ENCODE data around the gene NXPH3.

NXPH3 gene

GRCh38 chr17:49602783-49603182, 27.1 kb downstream of the NXPH3 start:
- no peak for TF ChIP-seq CTCF (IDR thresholded peaks at IDR 0.05; ENCODE audit: control extremely low read depth, extremely low read depth, low read depth, missing control alignments)
- no peak for DNase-seq (ENCODE audit: extremely low spot score)
- POLR2A ChIA-PET, result no interaction called here
- CTCF ChIA-PET, result interaction anchor here (0.8 to 2.6 kb wide), 8 partner anchors 10 to 99 kb away, joined by 3 to 10 read pairs (median 3); partner anchors contain the start of gene NXPH3

- CTCF ChIA-PET, result interaction anchor here (0.8 to 2.6 kb wide), 8 partner anchors 10 to 99 kb away, joined by 3 to 10 read pairs (median 3); partner anchors contain the start of gene NXPH3
- no peak for TF ChIP-seq CTCF (IDR thresholded peaks at IDR 0.05; ENCODE audit: control extremely low read depth, extremely low read depth, low read depth, missing control alignments)
- DNase-seq (ENCODE audit: extremely low spot score), result no peak
- POLR2A ChIA-PET, result no interaction called here
These were observed 27.6 kb downstream of the NXPH3 start for GRCh38 chr17:49603238-49603637.

GRCh38 chr17:49603720-49604119, 28.0 kb downstream of the NXPH3 start:
- POLR2A ChIA-PET, result no interaction called here
- CTCF ChIA-PET, result interaction anchor here (1.0 to 1.6 kb wide), 5 partner anchors 9 to 59 kb away, joined by 3 to 5 read pairs (median 3); partner anchors contain the start of gene NXPH3
- no peak for TF ChIP-seq CTCF (IDR thresholded peaks at IDR 0.05; ENCODE audit: control extremely low read depth, extremely low read depth, low read depth, missing control alignments)
- no peak for DNase-seq (ENCODE audit: extremely low spot score)

GRCh38 chr17:49604314-49604869, 28.7 kb downstream of the NXPH3 start:
- no peak for DNase-seq (ENCODE audit: extremely low spot score)
- ChIA-PET POLR2A (no interaction called here), CTCF (interaction anchor here (1.4 to 1.6 kb wide), 2 partner anchors 8 to 58 kb away, joined by 3 read pairs; no protein-coding TSS in a partner anchor)
- no peak for TF ChIP-seq CTCF (IDR thresholded peaks at IDR 0.05; ENCODE audit: control extremely low read depth, extremely low read depth, low read depth, missing control alignments)

- DNase-seq (ENCODE audit: extremely low spot score), result no peak
These were observed 35.4 kb downstream of the NXPH3 start for GRCh38 chr17:49610883-49611584.

GRCh38 chr17:49612726-49613125, 37.1 kb downstream of the NXPH3 start:
- POLR2A ChIA-PET, result no interaction called here

More at GRCh38 chr17:49610883-49611584, 35.4 kb downstream of the NXPH3 start:
- ChIA-PET POLR2A (no interaction called here), CTCF (interaction anchor here (0.8 to 1.4 kb wide), 3 partner anchors 12 to 55 kb away, joined by 3 read pairs; no protein-coding TSS in a partner anchor)
- no peak for TF ChIP-seq CTCF (IDR thresholded peaks at IDR 0.05; ENCODE audit: control extremely low read depth, extremely low read depth, low read depth, missing control alignments)

More at GRCh38 chr17:49612726-49613125, 37.1 kb downstream of the NXPH3 start:
- DNase-seq (ENCODE audit: extremely low spot score), result no peak
- no peak for TF ChIP-seq CTCF (IDR thresholded peaks at IDR 0.05; ENCODE audit: control extremely low read depth, extremely low read depth, low read depth, missing control alignments)
- CTCF ChIA-PET, result interaction anchor here (0.9 to 1.9 kb wide), 9 partner anchors 9 to 83 kb away, joined by 3 to 9 read pairs (median 3); partner anchors contain the start of gene NXPH3
